ENCODE measurements around the gene INPP5K.

Gene INPP5K

DNA sequence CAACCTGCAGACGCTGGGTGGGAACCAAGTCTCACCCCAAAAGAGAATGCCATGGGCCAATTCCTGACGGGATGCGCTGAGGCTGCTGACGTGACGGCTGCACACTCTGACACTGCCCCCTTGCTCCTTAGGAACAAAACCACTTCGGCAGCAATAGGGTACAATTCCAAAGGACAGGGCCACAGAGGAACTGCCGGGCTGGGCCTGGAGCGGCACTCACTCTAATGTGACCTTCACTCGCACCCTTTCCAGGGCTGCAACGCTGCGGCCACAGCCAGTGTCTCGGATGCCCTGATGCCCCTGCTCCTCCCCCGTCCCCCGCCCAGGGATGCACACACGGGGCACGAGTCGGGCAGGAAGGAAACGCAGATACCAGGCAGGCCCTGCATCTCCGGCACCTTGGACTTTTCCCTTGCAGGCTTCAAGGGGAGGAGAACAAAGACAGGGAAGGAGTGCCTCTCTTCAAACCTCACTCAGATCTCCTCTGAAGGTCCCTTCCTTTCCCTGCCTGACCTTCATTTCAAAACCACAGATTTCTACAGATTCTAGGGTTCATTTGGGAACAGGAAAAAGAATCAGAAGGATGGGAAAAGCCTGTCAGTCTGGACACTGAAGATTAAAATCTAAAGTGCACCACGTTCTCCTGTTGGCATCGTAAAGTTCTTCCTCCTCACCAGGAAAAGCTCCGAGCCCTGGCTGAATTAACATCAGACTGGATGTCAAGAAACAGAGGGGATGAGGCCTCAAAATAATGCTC, 43.9 kb upstream of the INPP5K start:
- Histone ChIP-seq H3K9ac (ENCODE audit: low read length) (no peak overlapping the region), H3K79me2 (ENCODE audit: low read length) (peaks cover 50% of the 10 kb centered on the region), H4K20me1 (ENCODE audit: insufficient read depth, low read length) (no peaks in the 10 kb centered on the region)

DNA sequence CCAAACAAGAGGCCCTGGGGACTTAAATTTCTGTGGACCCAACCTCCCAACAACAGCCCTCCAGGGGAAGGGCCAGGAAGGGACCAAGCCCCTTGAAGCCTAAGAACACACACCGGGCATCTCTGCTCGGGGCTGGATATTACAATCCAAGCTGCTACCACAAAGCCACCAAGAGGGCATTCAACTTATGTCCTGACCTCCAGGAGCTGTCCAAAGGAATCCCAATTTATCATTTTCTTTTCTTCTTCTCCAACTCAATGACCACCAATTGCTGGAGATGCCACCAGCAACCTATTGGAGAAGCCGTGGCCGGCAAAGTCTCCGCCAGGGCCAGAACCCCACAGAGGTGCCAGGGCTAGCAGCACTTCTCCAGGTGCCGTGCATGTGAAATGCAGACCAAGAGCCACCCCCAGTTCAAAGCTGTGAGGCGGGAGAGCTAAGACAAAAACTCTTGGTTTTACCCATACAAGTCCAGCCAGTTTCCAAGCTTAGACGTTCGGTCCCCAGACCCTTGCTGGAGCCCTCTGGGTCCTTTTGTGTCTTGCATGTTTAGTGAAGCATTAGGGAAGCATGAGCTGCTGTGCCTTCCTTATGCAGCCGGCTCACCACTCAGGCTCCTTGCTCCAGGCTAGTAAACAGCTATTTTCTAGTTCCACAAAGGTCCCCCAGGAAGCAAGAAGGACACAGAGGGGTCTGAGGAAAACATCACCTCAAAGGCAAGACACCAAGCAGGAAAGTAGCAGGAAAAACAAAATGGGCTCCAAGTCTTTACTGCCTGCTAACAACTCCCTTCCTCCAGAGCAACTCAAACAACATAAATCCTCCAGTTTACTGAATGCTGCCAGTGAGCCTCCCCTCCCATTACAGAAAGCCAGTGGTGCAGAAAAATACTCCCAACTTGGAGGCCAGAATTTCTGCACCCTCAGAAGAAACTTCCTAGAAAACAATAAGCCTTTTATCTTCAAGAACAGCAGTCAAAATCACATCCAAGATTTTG, 42.9 kb upstream of the INPP5K start:
- Histone ChIP-seq H3K9me3 (replicated peaks; ENCODE audit: insufficient read depth, low read length) (no peaks in the 10 kb centered on the region), H3K36me3 (replicated peaks; ENCODE audit: insufficient read depth, low read length) (no peaks in the 10 kb centered on the region), H3K27me3 (replicated peaks; ENCODE audit: insufficient read depth, low read length) (no peaks in the 10 kb centered on the region; the same call in 1 of the 2 replicates), H3K79me2 (ENCODE audit: low read length) (peaks cover 58% of the 10 kb centered on the region), H4K20me1 (ENCODE audit: insufficient read depth, low read length) (no peaks in the 10 kb centered on the region), H3K9ac (ENCODE audit: low read length) (no peak overlapping the region), H3K9me2 (replicated peaks; ENCODE audit: insufficient read depth, low read length) (no peaks in the 10 kb centered on the region), H3K27ac (ENCODE audit: low read length) (no peak overlapping the region), H2AFZ (ENCODE audit: low read length) (no peak overlapping the region), H3K4me2 (ENCODE audit: low read depth, low read length) (no peak overlapping the region), H3K4me1 (ENCODE audit: low read length) (peaks cover 6% of the 10 kb centered on the region), H3K4me3 (ENCODE audit: low read length) (no peak overlapping the region), H3F3A (ENCODE audit: insufficient read depth, low read length) (0 out of 2 replicates have a peak, but pooled peaks cover 4% of the 10 kb centered on the region)
- TF ChIP-seq EZH2 (optimal IDR thresholded peaks at IDR 0.05; ENCODE audit: low read depth, low read length) (no peak), EZH2phosphoT487 (IDR thresholded peaks at IDR 0.05; ENCODE audit: low read length) (no peak)
- TF ChIP-seq, protein P1, sequence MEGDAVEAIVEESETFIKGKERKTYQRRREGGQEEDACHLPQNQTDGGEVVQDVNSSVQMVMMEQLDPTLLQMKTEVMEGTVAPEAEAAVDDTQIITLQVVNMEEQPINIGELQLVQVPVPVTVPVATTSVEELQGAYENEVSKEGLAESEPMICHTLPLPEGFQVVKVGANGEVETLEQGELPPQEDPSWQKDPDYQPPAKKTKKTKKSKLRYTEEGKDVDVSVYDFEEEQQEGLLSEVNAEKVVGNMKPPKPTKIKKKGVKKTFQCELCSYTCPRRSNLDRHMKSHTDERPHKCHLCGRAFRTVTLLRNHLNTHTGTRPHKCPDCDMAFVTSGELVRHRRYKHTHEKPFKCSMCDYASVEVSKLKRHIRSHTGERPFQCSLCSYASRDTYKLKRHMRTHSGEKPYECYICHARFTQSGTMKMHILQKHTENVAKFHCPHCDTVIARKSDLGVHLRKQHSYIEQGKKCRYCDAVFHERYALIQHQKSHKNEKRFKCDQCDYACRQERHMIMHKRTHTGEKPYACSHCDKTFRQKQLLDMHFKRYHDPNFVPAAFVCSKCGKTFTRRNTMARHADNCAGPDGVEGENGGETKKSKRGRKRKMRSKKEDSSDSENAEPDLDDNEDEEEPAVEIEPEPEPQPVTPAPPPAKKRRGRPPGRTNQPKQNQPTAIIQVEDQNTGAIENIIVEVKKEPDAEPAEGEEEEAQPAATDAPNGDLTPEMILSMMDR (IDR thresholded peaks at IDR 0.05; ENCODE audit: low read length), result no peak
- no peak for DNase-seq

More for the DNA sequence above, 43.9 kb upstream of the INPP5K start:
- H3K9me3 ChIP-seq (replicated peaks; ENCODE audit: insufficient read depth, low read length), result no peaks in the 10 kb centered on the region
- H3K4me1 ChIP-seq (ENCODE audit: low read length), result peaks cover 6% of the 10 kb centered on the region
- no peak overlapping the region for H3K4me3 ChIP-seq (ENCODE audit: low read length)
- H3K27ac ChIP-seq (ENCODE audit: low read length), result no peak overlapping the region
- 0 out of 2 replicates have a peak, but pooled peaks cover 4% of the 10 kb centered on the region for H3F3A ChIP-seq (ENCODE audit: insufficient read depth, low read length)
- H3K36me3 ChIP-seq (replicated peaks; ENCODE audit: insufficient read depth, low read length), result no peaks in the 10 kb centered on the region
- DNase-seq, result no peak
- no peaks in the 10 kb centered on the region for H3K9me2 ChIP-seq (replicated peaks; ENCODE audit: insufficient read depth, low read length)
- H3K4me2 ChIP-seq (ENCODE audit: low read depth, low read length), result no peak overlapping the region
- H3K27me3 ChIP-seq (replicated peaks; ENCODE audit: insufficient read depth, low read length), result no peaks in the 10 kb centered on the region; the same call in 1 of the 2 replicates
- no peak for TF ChIP-seq EZH2 (optimal IDR thresholded peaks at IDR 0.05; ENCODE audit: low read depth, low read length)
- no peak overlapping the region for H2AFZ ChIP-seq (ENCODE audit: low read length)

DNA sequence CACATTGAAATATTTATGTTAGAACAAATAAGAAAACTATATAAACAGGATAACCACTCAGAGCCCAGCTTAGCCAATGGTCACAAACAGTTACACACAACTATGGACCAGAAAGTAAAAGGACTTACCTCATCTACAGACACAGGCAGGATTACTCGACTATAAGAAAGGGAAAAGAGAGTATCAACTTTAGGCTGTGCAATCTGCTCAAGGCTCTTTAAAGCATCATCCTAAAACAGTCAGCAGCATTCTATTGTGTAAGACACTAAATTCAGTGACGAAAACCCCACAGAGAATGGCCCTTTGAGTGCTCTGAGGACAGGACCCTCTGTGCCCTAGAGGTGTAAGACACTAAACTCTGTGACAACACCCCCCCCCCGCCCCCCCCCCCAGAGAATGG, 42.0 kb upstream of the INPP5K start:
- H3K4me2 ChIP-seq (ENCODE audit: low read depth, low read length), result no peak overlapping the region
- H3K9me3 ChIP-seq (replicated peaks; ENCODE audit: insufficient read depth, low read length), result no peaks in the 10 kb centered on the region
- DNase-seq, result no peak
- no peaks in the 10 kb centered on the region for H3F3A ChIP-seq (ENCODE audit: insufficient read depth, low read length)
- no peaks in the 10 kb centered on the region for H3K27me3 ChIP-seq (replicated peaks; ENCODE audit: insufficient read depth, low read length)
- TF ChIP-seq EZH2 (optimal IDR thresholded peaks at IDR 0.05; ENCODE audit: low read depth, low read length), result no peak
- TF ChIP-seq, protein P1 (IDR thresholded peaks at IDR 0.05; ENCODE audit: low read length), result no peak
- H3K27ac ChIP-seq (ENCODE audit: low read length), result no peak overlapping the region
- H3K4me3 ChIP-seq (ENCODE audit: low read length), result no peak overlapping the region
- H3K4me1 ChIP-seq (ENCODE audit: low read length), result peaks cover 6% of the 10 kb centered on the region
- H3K9me2 ChIP-seq (replicated peaks; ENCODE audit: insufficient read depth, low read length), result no peaks in the 10 kb centered on the region
- no peak overlapping the region for H2AFZ ChIP-seq (ENCODE audit: low read length)
- no peaks in the 10 kb centered on the region for H3K36me3 ChIP-seq (replicated peaks; ENCODE audit: insufficient read depth, low read length)
- H3K9ac ChIP-seq (ENCODE audit: low read length), result no peak overlapping the region
- H3K79me2 ChIP-seq (ENCODE audit: low read length), result peaks cover 58% of the 10 kb centered on the region
- no peaks in the 10 kb centered on the region for H4K20me1 ChIP-seq (ENCODE audit: insufficient read depth, low read length)

Measured in MM.1S (cell line).